ENCODE data around the gene HOXC10.

DNA sequence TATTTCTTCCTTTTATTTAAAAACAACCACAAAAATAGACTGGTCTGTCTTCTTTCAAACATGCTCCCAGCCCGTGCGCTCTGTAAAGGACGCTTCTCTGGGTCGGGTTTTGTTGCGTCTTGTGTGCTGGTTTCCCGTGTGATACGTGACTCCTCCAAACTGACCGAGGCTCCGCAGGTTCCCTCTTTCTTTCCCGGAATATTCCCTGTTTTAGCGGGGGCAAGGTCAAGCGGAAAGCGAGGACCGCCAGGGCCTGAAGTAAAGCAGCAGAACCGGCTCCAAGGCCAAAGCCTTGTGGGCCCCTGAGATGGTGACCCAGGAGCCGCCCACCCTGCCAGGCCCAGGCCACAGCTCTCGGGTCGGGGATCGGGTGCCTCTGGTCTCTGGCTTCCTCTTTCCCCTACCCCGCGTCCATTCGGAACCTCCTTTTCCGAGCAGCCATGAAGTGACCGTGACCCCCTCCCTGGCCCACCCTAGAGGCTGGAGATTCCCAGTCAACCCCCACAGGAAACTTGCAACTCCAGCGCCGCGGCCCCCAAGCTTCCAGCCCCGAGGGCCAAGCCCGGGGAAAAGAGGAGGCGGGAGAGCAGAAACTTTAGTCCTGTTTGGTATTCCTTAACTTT, 885 bp upstream of the HOXC10 start:
- TF ChIP-seq POLR2A (IDR thresholded peaks at IDR 0.05; ENCODE audit: low read depth, low read length), result no peak
- no peak for TF ChIP-seq NR2C1 (IDR thresholded peaks at IDR 0.05)
- TF ChIP-seq, protein P1, sequence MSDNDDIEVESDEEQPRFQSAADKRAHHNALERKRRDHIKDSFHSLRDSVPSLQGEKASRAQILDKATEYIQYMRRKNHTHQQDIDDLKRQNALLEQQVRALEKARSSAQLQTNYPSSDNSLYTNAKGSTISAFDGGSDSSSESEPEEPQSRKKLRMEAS (IDR thresholded peaks at IDR 0.05; ENCODE audit: low read depth, low read length), result no peak
- TF ChIP-seq SIN3A (IDR thresholded peaks at IDR 0.05; ENCODE audit: low read depth, low read length), result no peak
- TF ChIP-seq, protein P2, sequence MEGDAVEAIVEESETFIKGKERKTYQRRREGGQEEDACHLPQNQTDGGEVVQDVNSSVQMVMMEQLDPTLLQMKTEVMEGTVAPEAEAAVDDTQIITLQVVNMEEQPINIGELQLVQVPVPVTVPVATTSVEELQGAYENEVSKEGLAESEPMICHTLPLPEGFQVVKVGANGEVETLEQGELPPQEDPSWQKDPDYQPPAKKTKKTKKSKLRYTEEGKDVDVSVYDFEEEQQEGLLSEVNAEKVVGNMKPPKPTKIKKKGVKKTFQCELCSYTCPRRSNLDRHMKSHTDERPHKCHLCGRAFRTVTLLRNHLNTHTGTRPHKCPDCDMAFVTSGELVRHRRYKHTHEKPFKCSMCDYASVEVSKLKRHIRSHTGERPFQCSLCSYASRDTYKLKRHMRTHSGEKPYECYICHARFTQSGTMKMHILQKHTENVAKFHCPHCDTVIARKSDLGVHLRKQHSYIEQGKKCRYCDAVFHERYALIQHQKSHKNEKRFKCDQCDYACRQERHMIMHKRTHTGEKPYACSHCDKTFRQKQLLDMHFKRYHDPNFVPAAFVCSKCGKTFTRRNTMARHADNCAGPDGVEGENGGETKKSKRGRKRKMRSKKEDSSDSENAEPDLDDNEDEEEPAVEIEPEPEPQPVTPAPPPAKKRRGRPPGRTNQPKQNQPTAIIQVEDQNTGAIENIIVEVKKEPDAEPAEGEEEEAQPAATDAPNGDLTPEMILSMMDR (IDR thresholded peaks at IDR 0.05 in 2 of 3, conservative IDR thresholded peaks at IDR 0.05 in 1 of 3; ENCODE audit: control insufficient read depth in 2 of 3, extremely low read depth in 1 of 3, insufficient read depth in 1 of 3, low read depth in 3 of 3, low read length in 3 of 3), result no peak
- no peak for TF ChIP-seq FOXM1 (IDR thresholded peaks at IDR 0.05; ENCODE audit: low read depth, low read length)
- no peak for TF ChIP-seq EZH2 (IDR thresholded peaks at IDR 0.05; ENCODE audit: borderline replicate concordance, control insufficient read depth, low read depth, low read length)
